Measurements from ENCODE around the gene RNASET2.
"Not testable (repeated sequence)": the region's sequence is repeated elsewhere in the genome, so short reads cannot be mapped to it uniquely, and the experiment has no call there.

RNASET2 gene

DNA sequence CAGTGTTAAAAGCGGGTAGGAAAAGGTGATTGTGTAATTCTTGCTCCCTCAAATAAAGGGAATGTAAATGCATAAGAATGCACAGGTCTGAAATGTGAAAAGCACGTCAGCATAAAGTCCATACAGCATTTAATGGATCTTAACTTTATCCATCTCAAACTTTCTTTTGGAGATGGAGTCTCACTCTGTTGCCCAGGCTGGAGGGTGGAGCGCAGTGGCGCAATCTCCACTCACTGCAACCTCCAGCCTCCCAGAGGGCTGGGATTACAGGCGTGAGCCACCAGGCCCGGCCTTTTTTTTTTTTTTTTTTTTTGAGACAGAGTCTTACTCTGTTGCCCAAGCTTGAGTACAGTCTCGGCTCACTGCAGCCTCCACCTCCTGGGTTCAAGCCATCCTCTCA lies 33.4 kb downstream of the RNASET2 start:
- TF ChIP-seq Cebpa-rat (IDR thresholded peaks at IDR 0.05): no peak

GRCh38 chr6:166921570-166921969 lies 34.8 kb downstream of the RNASET2 start:
- no peak overlapping the region for H3K4me3 ChIP-seq

More for the DNA sequence above, 33.4 kb downstream of the RNASET2 start:
- peaks cover 42% of the 10 kb centered on the region for H3K36me3 ChIP-seq
- peaks cover 14% of the 10 kb centered on the region for H3K4me1 ChIP-seq
- no peak overlapping the region for H3K9ac ChIP-seq
- H3K27ac ChIP-seq: no peak overlapping the region
- H3K9me3 ChIP-seq: no peaks in the 10 kb centered on the region
- H3K4me2 ChIP-seq: no peak overlapping the region
- H4K20me1 ChIP-seq: peaks cover 9% of the 10 kb centered on the region; the same call in 1 of the 2 replicates
- H3K4me3 ChIP-seq: no peak overlapping the region
- H3K27me3 ChIP-seq: no peaks in the 10 kb centered on the region

DNA sequence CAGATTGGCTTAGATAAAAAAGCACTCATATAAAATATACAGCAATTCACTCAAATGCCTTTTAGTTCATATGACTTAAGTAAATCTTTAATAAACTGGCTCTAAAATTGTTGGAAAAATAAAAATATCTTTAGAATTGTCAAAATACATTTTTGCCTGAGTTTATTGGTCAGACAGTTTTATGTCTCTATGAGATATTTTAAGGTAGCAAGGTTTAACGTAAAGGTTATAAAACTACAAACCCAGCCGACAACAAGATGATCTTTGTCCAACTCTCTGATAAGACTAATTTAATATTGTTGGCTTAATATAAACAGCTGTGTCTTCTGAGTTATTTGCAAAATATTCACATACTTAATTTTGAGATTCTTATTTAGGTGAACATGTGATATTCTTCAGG lies 39.5 kb downstream of the RNASET2 start:
- TF ChIP-seq Cebpa-rat (IDR thresholded peaks at IDR 0.05): no peak
- Histone ChIP-seq H3K27me3 (no peaks in the 10 kb centered on the region), H3K27ac (no peak overlapping the region), H3K4me1 (peaks cover 9% of the 10 kb centered on the region), H3K4me3 (no peak overlapping the region), H4K20me1 (no peaks in the 10 kb centered on the region), H3K36me3 (peaks cover 15% of the 10 kb centered on the region), H3K9ac (no peak overlapping the region), H3K9me3 (peaks cover 18% of the 10 kb centered on the region), H3K4me2 (no peak overlapping the region)

More at GRCh38 chr6:166921570-166921969, 34.8 kb downstream of the RNASET2 start:
- no peaks in the 10 kb centered on the region for H4K20me1 ChIP-seq
- H3K9me3 ChIP-seq: no peaks in the 10 kb centered on the region
- H3K4me2 ChIP-seq: no peak overlapping the region
- no peak for TF ChIP-seq Cebpa-rat (IDR thresholded peaks at IDR 0.05)
- H3K9ac ChIP-seq: no peak overlapping the region
- no peaks in the 10 kb centered on the region for H3K4me1 ChIP-seq
- H3K27ac ChIP-seq: no peak overlapping the region
- no peaks in the 10 kb centered on the region for H3K27me3 ChIP-seq
- H3K36me3 ChIP-seq: peaks cover 28% of the 10 kb centered on the region

DNA sequence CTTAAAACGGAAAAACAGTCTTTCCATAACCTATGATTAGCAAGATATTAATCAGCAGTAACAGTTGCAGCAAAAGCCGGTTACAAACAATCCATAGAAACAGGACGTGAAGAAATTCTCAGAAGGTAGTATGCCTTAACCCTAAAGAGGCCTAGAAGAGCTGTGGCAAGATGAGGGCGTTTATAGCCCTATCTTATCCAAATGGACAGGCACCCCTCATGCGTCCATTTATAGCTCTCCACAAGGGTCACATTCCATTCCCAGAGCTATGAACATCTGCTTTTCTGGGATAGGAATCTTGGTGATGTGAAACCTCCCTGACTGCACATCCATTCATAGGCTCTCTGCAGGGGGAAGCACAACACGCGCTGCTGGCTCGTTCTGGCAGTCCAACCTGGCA lies 40.9 kb downstream of the RNASET2 start:
- H3K4me1 ChIP-seq: peaks cover 23% of the 10 kb centered on the region
- H3K9ac ChIP-seq, H3K4me2 ChIP-seq, H3K4me3 ChIP-seq, H3K27ac ChIP-seq, H3K27me3 ChIP-seq, H4K20me1 ChIP-seq: not testable (repeated sequence)
- peaks cover 18% of the 10 kb centered on the region for H3K9me3 ChIP-seq
- peaks cover 20% of the 10 kb centered on the region for H3K36me3 ChIP-seq

GRCh38 chr6:166914952-166915351 lies 41.4 kb downstream of the RNASET2 start:
- H3K9me3 ChIP-seq: peaks cover 18% of the 10 kb centered on the region
- not testable (repeated sequence) for H3K9ac ChIP-seq, H3K4me2 ChIP-seq, H4K20me1 ChIP-seq, H3K27me3 ChIP-seq, H3K27ac ChIP-seq, H3K4me3 ChIP-seq
- peaks cover 24% of the 10 kb centered on the region for H3K36me3 ChIP-seq
- peaks cover 23% of the 10 kb centered on the region for H3K4me1 ChIP-seq

- H3K27ac ChIP-seq: no peak overlapping the region
- peaks cover 24% of the 10 kb centered on the region for H3K36me3 ChIP-seq
- peaks cover 54% of the 10 kb centered on the region for H3K4me1 ChIP-seq
- H3K4me3 ChIP-seq: no peak overlapping the region
- H4K20me1 ChIP-seq: no peaks in the 10 kb centered on the region
- H3K27me3 ChIP-seq: no peaks in the 10 kb centered on the region
- peak overlapping the region; percentile 36 for H3K4me2 ChIP-seq
- peaks cover 18% of the 10 kb centered on the region for H3K9me3 ChIP-seq
- no peak for TF ChIP-seq Cebpa-rat (IDR thresholded peaks at IDR 0.05)
- no peak overlapping the region for H3K9ac ChIP-seq
Observed at GRCh38 chr6:166911248-166911677, 45.1 kb downstream of the RNASET2 start.

GRCh38 chr6:166910601-166911000 lies 45.7 kb downstream of the RNASET2 start:
- Histone ChIP-seq H3K9ac (no peak overlapping the region), H3K4me3 (no peak overlapping the region), H4K20me1 (no peaks in the 10 kb centered on the region), H3K36me3 (peaks cover 24% of the 10 kb centered on the region), H3K27me3 (no peaks in the 10 kb centered on the region), H3K4me2 (peak overlapping the region; percentile 36; the same call in 1 of the 2 replicates), H3K27ac (no peak overlapping the region), H3K9me3 (peaks cover 13% of the 10 kb centered on the region), H3K4me1 (peaks cover 54% of the 10 kb centered on the region)
- no peak for TF ChIP-seq Cebpa-rat (IDR thresholded peaks at IDR 0.05)

DNA sequence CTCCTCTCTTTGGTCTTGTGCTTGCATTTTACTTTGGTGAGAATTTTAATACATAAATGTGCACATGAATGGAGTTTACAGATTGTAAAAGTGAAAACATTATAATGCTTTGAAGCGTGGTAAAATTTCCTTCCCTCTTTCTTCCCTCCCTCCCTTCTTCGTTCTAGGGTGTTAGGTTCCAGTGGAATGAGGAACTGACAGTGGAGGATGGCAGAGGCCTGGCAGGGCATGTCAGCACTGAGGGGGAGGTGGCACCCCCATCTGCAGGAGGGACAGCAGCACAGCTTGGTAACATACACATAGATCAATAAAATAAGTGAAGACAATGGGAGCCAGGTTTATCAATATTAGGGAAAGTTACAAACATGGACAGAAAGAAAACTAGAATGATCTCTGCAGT lies 47.5 kb downstream of the RNASET2 start:
- Histone ChIP-seq H3K4me1 (peaks cover 54% of the 10 kb centered on the region), H3K36me3 (peaks cover 24% of the 10 kb centered on the region), H3K27me3 (no peaks in the 10 kb centered on the region), H3K9me3 (peaks cover 10% of the 10 kb centered on the region; the same call in 1 of the 2 replicates), H4K20me1 (no peaks in the 10 kb centered on the region), H3K4me3 (no peak overlapping the region), H3K9ac (no peak overlapping the region), H3K27ac (no peak overlapping the region), H3K4me2 (peak overlapping the region; percentile 71)
- no peak for TF ChIP-seq Cebpa-rat (IDR thresholded peaks at IDR 0.05)

DNA sequence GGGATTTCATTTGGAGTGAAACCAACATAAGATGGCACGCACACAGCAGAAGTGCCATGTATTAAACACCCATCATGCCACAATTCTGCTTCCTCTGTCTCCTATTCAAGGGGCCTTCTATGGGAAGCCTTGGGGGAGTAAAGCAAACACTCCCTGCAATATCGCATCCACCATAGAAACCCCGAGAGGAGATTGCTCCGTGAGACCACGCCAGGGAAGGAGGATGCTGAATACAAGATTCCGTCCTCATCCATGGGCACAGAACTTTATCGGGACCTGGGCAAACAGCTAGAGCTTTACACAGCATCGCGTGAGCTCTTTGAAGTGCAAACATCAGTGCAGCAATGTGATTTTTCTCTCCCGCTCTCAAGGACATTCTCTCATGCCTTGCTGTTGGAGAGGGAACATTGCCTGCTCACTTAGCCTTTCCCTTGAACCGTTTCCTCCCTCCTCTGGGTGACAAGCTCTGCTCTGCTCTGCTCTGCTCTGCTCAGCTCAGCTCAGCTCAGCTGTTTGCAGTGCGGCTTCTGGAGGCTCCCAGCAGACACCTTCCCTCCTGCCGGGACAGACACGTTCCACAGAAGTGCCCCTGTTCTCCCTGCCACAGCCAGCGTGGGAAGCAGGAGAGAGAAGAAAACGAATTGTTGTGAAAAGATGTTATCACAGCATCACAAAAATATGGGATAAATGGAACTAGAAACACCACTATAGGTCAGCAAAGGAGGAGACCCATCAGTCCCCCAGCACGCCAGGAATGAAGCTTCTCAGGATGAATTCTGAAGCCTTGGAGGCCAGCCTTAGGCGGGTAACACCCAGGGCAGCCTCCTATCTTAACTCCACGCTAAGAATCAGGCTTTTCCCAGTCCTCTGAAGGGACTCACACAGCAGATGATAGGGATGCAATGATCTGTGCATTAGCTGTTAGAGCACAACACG lies 48.2 kb downstream of the RNASET2 start:
- H3K9ac ChIP-seq: no peak overlapping the region
- H3K9me3 ChIP-seq: peaks cover 10% of the 10 kb centered on the region; the same call in 1 of the 2 replicates
- peaks cover 54% of the 10 kb centered on the region for H3K4me1 ChIP-seq
- H4K20me1 ChIP-seq: no peaks in the 10 kb centered on the region
- 0 out of 2 replicates have a peak overlapping the region, but pooled peaks have one; percentile 35 for H3K27ac ChIP-seq
- TF ChIP-seq Cebpa-rat (IDR thresholded peaks at IDR 0.05): no peak
- no peak overlapping the region for H3K4me3 ChIP-seq
- H3K4me2 ChIP-seq: peak overlapping the region; percentile 71
- peaks cover 22% of the 10 kb centered on the region for H3K36me3 ChIP-seq
- H3K27me3 ChIP-seq: no peaks in the 10 kb centered on the region

GRCh38 chr6:166907373-166907841 lies 48.9 kb downstream of the RNASET2 start:
- no peak for TF ChIP-seq Cebpa-rat (IDR thresholded peaks at IDR 0.05)
- peak overlapping the region; percentile 35; the same call in 1 of the 2 replicates for H3K27ac ChIP-seq
- H3K4me2 ChIP-seq: peak overlapping the region; percentile 71
- no peaks in the 10 kb centered on the region for H4K20me1 ChIP-seq
- peaks cover 50% of the 10 kb centered on the region for H3K4me1 ChIP-seq
- peaks cover 5% of the 10 kb centered on the region; the same call in 1 of the 2 replicates for H3K9me3 ChIP-seq
- H3K9ac ChIP-seq: no peak overlapping the region
- no peaks in the 10 kb centered on the region for H3K27me3 ChIP-seq
- H3K4me3 ChIP-seq: no peak overlapping the region
- H3K36me3 ChIP-seq: peaks cover 15% of the 10 kb centered on the region
